DMS153 treated with DMSO at 0.1 percent for 48 hours (cell line): ENCODE data around the gene THBD.

ENCODE experiments used
- DNase-seq: peaks from one replicate; lab custom pipeline; 2025; ENCODE audit not compliant: unreplicated experiment; lab: John Stamatoyannopoulos, UW

The THBD gene

DNA sequence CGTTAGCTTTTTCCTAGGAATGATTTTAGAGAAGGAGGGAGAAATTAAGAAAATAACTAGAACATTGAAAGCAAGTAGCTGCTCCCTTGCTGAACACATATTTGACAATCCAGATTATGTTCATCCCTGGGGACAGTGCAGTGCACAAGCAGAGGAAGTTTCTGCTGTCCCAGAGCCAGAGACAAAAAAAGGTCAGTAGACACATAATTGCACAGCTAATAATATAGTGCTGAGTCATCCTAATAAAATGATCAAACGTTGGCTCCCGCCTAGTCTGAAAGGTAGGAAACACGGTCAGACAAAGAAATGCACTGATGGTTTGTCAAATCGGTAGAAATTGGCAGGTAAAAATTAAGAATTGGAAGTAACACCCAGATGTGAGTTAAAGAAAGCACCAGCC, 36.0 kb downstream of the THBD start:
- no peak for DNase-seq

DNA sequence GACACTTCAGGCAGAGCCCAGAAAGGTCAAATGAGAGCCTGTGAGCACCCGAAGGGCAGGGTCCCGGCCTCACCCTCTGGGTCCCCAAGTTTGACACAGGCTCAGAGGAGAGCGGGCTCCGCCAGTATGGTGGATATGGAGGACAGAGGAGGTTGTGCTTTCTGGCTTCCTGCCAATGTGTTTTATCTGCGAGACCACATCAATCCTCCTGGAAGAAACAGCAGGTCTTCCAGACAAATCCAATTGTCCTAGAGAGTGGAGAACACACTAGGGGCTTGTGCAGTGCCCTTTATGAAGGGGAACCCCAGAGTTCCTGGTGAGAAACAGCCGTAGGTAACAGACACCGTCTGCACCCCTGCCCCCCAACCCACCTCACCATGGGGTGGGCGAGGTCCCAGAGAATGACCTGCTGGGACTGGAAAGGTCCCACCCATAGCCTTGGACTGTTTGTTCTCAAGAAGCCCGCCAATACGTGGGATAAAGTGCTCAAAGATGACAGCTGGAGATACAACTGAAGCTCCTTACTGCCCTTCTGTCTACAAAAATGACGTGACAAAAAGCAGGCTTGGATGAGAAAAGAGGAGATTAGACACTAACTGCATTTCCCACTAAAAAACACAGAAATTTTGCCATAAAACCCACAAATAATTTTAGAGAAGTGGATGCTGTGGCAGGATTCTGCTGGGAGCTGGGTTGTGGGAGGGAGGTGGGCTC, 38.3 kb downstream of the THBD start:
- no peak for DNase-seq

DNA sequence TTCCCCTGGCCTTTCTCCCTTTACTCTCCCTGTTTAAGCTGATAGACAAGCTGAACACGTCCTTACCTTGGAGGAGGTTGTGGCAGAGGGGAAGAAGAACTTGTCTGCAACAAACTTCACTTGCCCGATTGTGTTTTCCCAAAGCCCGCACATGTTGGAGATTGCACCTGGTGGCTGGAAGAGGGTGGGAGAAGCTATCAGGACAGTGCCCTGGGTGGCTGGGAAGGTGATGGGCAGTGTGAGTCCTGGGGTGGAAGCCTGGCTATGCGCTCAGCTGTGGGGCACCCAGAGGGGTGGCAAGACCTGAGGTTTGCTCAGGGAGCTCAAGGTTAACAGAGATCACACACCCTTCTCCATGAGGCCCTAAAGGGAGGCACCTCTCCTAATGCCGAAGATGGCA, 39.4 kb downstream of the THBD start:
- no peak for DNase-seq

- no peak for DNase-seq
Observed at GRCh38 chr20:23009636-23010035, 39.8 kb downstream of the THBD start.

- DNase-seq: no peak
Observed at GRCh38 chr20:23008667-23009066, 40.8 kb downstream of the THBD start.

DNA sequence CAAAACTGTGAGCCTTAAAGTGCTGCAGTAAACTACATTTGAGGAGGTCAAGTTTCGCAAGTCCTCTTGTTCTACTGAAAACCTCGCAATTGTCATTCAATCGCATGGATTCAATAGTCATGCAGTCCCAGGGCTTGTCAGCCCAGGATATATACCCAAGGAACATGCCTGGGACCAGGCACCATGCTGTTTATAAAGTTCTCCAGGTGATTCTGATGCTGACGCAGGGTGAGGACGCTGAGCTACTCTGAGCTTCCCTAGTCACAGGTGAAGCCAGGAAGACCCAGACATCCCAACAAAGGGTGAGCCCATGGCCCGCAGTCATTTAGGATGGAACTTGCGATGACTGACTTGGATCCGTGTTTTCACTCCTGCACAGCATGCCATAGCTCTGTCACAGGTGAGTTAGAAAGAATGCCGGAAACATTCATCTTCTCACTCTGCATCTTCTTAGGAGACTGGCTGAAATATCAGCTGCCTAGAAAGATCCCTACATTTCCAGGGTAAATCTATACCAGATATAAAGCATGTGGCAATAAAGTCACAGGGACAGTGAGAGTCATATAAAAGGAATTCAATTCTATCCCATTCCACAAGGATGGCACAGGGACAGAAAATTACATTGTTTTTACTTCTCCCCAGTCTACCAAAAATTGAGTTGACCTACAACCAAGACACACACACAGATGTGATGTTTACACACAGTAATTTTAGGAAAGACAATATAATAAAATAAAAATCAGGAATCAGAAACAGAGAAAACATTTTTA, 41.4 kb downstream of the THBD start:
- DNase-seq: no peak

GRCh38 chr20:23007462-23007861, 42.0 kb downstream of the THBD start:
- DNase-seq: no peak

- no peak for DNase-seq
Observed at GRCh38 chr20:23005776-23006175, 43.7 kb downstream of the THBD start.

DNA sequence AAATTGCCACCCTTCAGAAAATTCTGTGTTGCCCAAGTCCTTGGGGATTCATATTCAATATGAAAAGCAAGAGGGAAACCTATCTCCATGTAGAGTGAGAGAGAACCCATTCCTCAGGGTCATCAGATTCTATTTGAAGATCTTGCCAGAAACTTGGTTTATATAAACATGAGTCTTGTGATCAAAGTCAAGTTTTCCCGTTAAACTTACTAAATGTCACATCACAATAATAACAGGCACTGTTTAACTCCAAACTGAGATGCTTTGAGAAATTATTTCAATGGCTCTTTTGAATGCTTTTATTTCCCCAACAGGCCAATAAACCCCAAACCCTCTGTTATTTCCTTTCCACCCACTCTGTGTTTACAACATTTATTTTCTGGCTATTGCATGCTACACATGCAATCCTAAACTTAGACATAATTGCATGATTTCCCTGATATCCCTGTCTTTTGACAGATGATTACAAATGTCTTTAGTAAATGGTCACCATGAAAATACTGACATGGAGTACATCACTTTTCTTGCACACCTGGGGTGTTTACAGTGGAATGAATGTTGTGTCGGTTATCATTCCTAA, 45.5 kb downstream of the THBD start:
- DNase-seq: no peak

- DNase-seq: no peak
Observed at GRCh38 chr20:23003077-23003635, 46.3 kb downstream of the THBD start.

GRCh38 chr20:23002276-23002675, 47.2 kb downstream of the THBD start:
- DNase-seq: no peak

GRCh38 chr20:23000232-23000947, 49.1 kb downstream of the THBD start:
- no peak for DNase-seq

- no peak for DNase-seq
Observed at GRCh38 chr20:22999756-23000155, 49.7 kb downstream of the THBD start.

- DNase-seq: no peak
Observed at GRCh38 chr20:22998476-22998875, 51.0 kb downstream of the THBD start.

DNA sequence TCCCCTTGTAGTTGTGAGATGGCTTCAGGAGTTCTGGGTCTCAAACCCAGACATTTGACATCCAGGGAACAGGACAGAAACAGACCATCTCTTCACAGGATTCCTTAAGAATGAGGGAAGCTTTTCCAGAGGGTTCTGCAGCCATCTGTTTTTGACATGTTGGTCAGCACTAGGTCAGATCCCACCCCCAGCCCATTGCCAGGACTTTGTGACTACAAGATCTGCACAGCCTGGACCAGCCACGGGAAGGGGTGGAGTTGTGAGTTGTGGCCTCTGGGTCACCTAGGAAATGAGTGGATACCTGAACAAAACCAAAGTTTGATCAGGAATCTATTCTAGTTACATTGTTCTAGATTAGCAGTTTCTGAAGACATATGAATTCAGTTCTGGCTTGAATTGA, 53.5 kb downstream of the THBD start:
- DNase-seq: no peak
